ENCODE results near the gene PAXX.

Gene PAXX

DNA sequence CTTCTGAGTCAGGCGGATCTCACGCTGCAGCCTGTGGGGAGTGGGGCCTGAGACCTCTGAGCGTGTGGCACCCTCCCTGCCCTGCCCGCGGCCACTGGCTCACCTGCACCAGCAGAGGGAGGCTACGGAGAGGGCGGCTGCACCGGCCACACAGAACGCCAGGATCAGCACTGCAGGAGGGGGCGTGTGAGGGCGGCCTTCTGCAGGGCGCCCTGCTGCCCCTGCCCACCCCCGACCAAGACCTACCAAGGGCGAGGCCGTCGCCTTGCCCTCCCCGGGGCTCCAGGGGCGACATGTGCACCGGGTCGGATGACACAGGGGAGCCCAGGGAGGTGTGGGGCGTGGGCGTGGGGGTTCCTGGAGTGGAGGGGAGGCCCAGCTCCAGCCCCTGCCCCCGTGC lies 48.3 kb downstream of the PAXX start:
- intact Hi-C loops (cut with DNase I), result no loop called here
- DNase-seq, result no peak

DNA sequence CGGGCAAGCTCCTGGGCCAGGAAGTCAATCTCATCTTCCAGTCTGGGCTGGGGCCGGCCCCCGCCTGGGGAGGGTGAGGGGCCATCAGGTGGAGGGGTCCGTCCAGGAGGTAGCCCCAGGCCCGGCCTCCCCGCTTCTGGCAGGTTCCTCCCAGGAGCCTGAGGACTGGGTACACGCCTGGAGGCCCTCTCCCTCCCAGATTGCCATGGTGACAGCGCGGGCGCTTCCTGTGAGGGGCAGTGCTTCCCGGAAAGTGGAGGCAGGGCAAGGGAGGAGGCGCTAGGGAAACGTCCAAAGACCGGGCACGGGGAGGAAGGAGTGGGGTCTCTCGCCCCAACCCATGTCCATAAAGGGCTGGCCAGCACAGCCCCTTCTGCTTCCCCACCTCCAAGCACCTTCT lies 48.9 kb downstream of the PAXX start:
- intact Hi-C loops (cut with DNase I), result no loop called here
- DNase-seq, result no peak

DNA sequence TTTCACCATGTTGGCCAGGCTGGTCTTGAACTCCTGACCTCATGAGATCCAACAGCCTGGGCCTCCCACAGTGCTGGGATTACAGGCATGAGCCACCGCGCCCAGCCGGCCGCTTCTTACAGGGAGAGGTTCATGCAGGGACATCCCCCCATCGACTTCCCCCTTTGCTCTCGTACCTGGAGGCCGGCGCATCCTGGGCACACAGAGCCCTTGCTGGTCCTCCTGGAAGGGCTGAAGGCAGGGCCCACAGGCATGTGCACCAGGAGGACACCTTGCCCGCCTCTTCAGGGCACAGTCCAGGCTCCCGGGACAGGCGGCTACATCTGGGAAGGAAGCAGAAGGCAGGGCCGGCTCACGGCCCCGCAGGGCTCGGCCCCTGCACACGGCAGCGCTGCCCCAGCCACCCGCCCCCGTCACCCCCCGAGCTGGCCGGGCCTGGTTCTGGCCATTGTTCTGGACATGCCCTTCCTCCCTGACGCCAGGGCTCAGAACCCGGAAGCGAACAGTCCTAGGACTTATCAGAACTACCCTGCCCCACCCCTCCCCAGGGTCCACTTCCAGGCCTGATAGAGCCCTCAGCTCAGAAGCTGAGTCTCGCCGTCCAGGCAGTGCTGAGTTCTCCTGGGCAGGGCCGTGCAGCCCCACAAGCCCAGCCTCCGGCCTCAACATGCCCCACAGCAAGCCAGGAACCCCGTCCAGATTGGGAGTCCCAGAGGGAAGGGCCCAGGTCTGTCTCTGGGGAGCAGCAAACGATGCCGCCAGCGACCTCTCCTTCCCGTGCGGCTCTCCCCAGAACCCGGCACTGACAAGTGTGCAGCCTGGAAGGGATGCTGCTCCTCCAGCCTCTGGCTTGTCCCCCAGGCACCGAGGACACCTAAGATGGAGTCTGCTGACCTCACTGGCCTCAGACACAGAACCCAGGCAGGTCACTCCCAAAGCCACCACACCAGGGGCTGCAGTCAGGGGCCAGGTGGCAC lies 50.8 kb downstream of the PAXX start:
- no peak for DNase-seq
- intact Hi-C loops (cut with DNase I), result no loop called here

Data from posterior cingulate gyrus (tissue), 11 donors.